ENCODE measurements around the gene LRRC8D.

- no peak for TF ChIP-seq POLR2A (IDR thresholded peaks at IDR 0.05)
- TF ChIP-seq, protein P1, sequence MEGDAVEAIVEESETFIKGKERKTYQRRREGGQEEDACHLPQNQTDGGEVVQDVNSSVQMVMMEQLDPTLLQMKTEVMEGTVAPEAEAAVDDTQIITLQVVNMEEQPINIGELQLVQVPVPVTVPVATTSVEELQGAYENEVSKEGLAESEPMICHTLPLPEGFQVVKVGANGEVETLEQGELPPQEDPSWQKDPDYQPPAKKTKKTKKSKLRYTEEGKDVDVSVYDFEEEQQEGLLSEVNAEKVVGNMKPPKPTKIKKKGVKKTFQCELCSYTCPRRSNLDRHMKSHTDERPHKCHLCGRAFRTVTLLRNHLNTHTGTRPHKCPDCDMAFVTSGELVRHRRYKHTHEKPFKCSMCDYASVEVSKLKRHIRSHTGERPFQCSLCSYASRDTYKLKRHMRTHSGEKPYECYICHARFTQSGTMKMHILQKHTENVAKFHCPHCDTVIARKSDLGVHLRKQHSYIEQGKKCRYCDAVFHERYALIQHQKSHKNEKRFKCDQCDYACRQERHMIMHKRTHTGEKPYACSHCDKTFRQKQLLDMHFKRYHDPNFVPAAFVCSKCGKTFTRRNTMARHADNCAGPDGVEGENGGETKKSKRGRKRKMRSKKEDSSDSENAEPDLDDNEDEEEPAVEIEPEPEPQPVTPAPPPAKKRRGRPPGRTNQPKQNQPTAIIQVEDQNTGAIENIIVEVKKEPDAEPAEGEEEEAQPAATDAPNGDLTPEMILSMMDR (IDR thresholded peaks at IDR 0.05): no peak
Measured at GRCh38 chr1:89880679-89881078, 59.8 kb downstream of the LRRC8D start.
